NCI-H2196 (cell line): ENCODE data around the gene LY6G6C.

Source experiments
- DNase-seq: peaks from one replicate; lab custom pipeline; 2025; ENCODE audit not compliant: unreplicated experiment; lab: John Stamatoyannopoulos, UW

LY6G6C gene

GRCh38 chr6:31727717-31728671, 6.4 kb upstream of the LY6G6C start:
- no peak for DNase-seq

- DNase-seq = no peak
Observed at GRCh38 chr6:31727034-31727716, 5.6 kb upstream of the LY6G6C start.

GRCh38 chr6:31725502-31726350, 4.2 kb upstream of the LY6G6C start:
- no peak for DNase-seq

GRCh38 chr6:31723980-31724691, 2.6 kb upstream of the LY6G6C start:
- no peak for DNase-seq

- DNase-seq = no peak
Observed at GRCh38 chr6:31723245-31723979, 1.9 kb upstream of the LY6G6C start, which contains the start of gene MPIG6B. Gene MPIG6B (plus strand): TSS chr6:31723373. CDS start chr6:31723384, 11 bp downstream.

GRCh38 chr6:31722173-31722572, 627 bp upstream of the LY6G6C start:
- DNase-seq = no peak

- DNase-seq = no peak
Observed at GRCh38 chr6:31720196-31720770, 1.3 kb downstream of the LY6G6C start.

- no peak for DNase-seq
Observed at GRCh38 chr6:31719001-31719400, 2.5 kb downstream of the LY6G6C start.

GRCh38 chr6:31718265-31718664, 3.3 kb downstream of the LY6G6C start:
- peak; percentile 71 for DNase-seq

GRCh38 chr6:31717499-31718222, 3.9 kb downstream of the LY6G6C start:
- no peak for DNase-seq

GRCh38 chr6:31715022-31715958, 6.3 kb downstream of the LY6G6C start, which contains the start of gene LY6G6D:
Gene LY6G6D (plus strand): TSS chr6:31715348. CDS start chr6:31715356, 8 bp downstream.
- DNase-seq = no peak

- no peak for DNase-seq
Observed at GRCh38 chr6:31713991-31714684, 7.4 kb downstream of the LY6G6C start.

- DNase-seq = no peak
Observed at GRCh38 chr6:31713465-31713864, 8.1 kb downstream of the LY6G6C start.

GRCh38 chr6:31712296-31712695, 9.2 kb downstream of the LY6G6C start:
- peak; percentile 16 for DNase-seq

GRCh38 chr6:31711233-31711632, 10.3 kb downstream of the LY6G6C start:
- DNase-seq = no peak

- DNase-seq = no peak
Observed at GRCh38 chr6:31710523-31711219, 10.9 kb downstream of the LY6G6C start.
